Measurements from ENCODE around the gene RHBG.
"Not testable (repeated sequence)": the region's sequence is repeated elsewhere in the genome, so short reads cannot be mapped to it uniquely, and the experiment has no call there.

Gene RHBG

GRCh38 chr1:156360534-156360933, 8.5 kb upstream of the RHBG start:
- no peak for DNase-seq (ENCODE audit: low spot score)

- no peak for DNase-seq (ENCODE audit: low spot score)
These were observed 3.3 kb upstream of the RHBG start for GRCh38 chr1:156365754-156366153.

GRCh38 chr1:156366378-156367166, 2.4 kb upstream of the RHBG start:
- DNase-seq (ENCODE audit: low spot score) = no peak

- no peak for DNase-seq (ENCODE audit: low spot score)
These were observed 1.4 kb upstream of the RHBG start for GRCh38 chr1:156367383-156368156.

GRCh38 chr1:156368157-156368658, 803 bp upstream of the RHBG start:
- no peak for DNase-seq (ENCODE audit: low spot score)

GRCh38 chr1:156369685-156370286, 775 bp downstream of the RHBG start:
- DNase-seq (ENCODE audit: low spot score) = not testable (repeated sequence)

GRCh38 chr1:156371553-156372264, 2.7 kb downstream of the RHBG start:
- DNase-seq (ENCODE audit: low spot score) = no peak

- no peak for DNase-seq (ENCODE audit: low spot score)
These were observed 3.2 kb downstream of the RHBG start for GRCh38 chr1:156372265-156372586.

- DNase-seq (ENCODE audit: low spot score) = no peak
These were observed 3.9 kb downstream of the RHBG start for GRCh38 chr1:156372876-156373275.

- no peak for DNase-seq (ENCODE audit: low spot score)
These were observed 4.5 kb downstream of the RHBG start for GRCh38 chr1:156373546-156373945.

GRCh38 chr1:156376146-156376545, 7.1 kb downstream of the RHBG start:
- DNase-seq (ENCODE audit: low spot score) = no peak

- DNase-seq (ENCODE audit: low spot score) = no peak
These were observed 8.2 kb downstream of the RHBG start for GRCh38 chr1:156376958-156377919.

- no peak for DNase-seq (ENCODE audit: low spot score)
These were observed 9.5 kb downstream of the RHBG start for GRCh38 chr1:156378557-156378956.

GRCh38 chr1:156379420-156380165, 10.6 kb downstream of the RHBG start:
- DNase-seq (ENCODE audit: low spot score) = peak; percentile 60

- no peak for DNase-seq (ENCODE audit: low spot score)
These were observed 13.6 kb downstream of the RHBG start for GRCh38 chr1:156382561-156382960.

GRCh38 chr1:156383023-156383422, 14.0 kb downstream of the RHBG start:
- DNase-seq (ENCODE audit: low spot score) = peak; percentile 84

- DNase-seq (ENCODE audit: low spot score) = no peak
These were observed 15.0 kb downstream of the RHBG start for GRCh38 chr1:156384007-156384406.

GRCh38 chr1:156384658-156385057, 15.6 kb downstream of the RHBG start:
- no peak for DNase-seq (ENCODE audit: low spot score)

GRCh38 chr1:156385534-156386031, 16.6 kb downstream of the RHBG start:
- peak; percentile 82 for DNase-seq (ENCODE audit: low spot score)

Data from hepatic stellate cell (primary cell).